ENCODE data around the gene TNFSF13B. TPM values are rescaled to one million over a fixed set of nuclear protein-coding genes. Genes with fewer than 3 reads are reported as not detected.
"Not testable (repeated sequence)": the region's sequence is repeated elsewhere in the genome, so short reads cannot be mapped to it uniquely, and the experiment has no call there.

TNFSF13B gene
- total RNA-seq, 1 donor: 2.6 TPM

GRCh38 chr13:108304170-108305016, 34.9 kb downstream of the TNFSF13B start:
- DNase-seq (ENCODE audit: low read depth): no peak
- H3K4me3 ChIP-seq (ENCODE audit: low read depth, low read length): no peak overlapping the region
- TF ChIP-seq CTCF (IDR thresholded peaks at IDR 0.05; ENCODE audit: insufficient read depth, low read depth, low read length): no peak

- DNase-seq (ENCODE audit: low read depth): no peak
- no peak for TF ChIP-seq CTCF (IDR thresholded peaks at IDR 0.05; ENCODE audit: insufficient read depth, low read depth, low read length)
- H3K4me3 ChIP-seq (ENCODE audit: low read depth, low read length): no peak overlapping the region
Observed at GRCh38 chr13:108305655-108306054, 36.1 kb downstream of the TNFSF13B start.

GRCh38 chr13:108306860-108307259, 37.3 kb downstream of the TNFSF13B start:
- H3K4me3 ChIP-seq (ENCODE audit: low read depth, low read length): no peak overlapping the region
- DNase-seq (ENCODE audit: low read depth): no peak
- TF ChIP-seq CTCF (IDR thresholded peaks at IDR 0.05; ENCODE audit: insufficient read depth, low read depth, low read length): no peak

GRCh38 chr13:108311596-108311995, 42.1 kb downstream of the TNFSF13B start:
- not testable (repeated sequence) for DNase-seq (ENCODE audit: low read depth); H3K4me3 ChIP-seq (ENCODE audit: low read depth, low read length)

GRCh38 chr13:108313382-108313781, 43.9 kb downstream of the TNFSF13B start:
- H3K4me3 ChIP-seq (ENCODE audit: low read depth, low read length): no peak overlapping the region
- TF ChIP-seq CTCF (IDR thresholded peaks at IDR 0.05; ENCODE audit: insufficient read depth, low read depth, low read length): no peak
- no peak for DNase-seq (ENCODE audit: low read depth)

GRCh38 chr13:108315273-108315672, 45.8 kb downstream of the TNFSF13B start:
- no peak for DNase-seq (ENCODE audit: low read depth)
- H3K4me3 ChIP-seq (ENCODE audit: low read depth, low read length): no peak overlapping the region
- no peak for TF ChIP-seq CTCF (IDR thresholded peaks at IDR 0.05; ENCODE audit: insufficient read depth, low read depth, low read length)

GRCh38 chr13:108315991-108316390, 46.5 kb downstream of the TNFSF13B start:
- DNase-seq (ENCODE audit: low read depth): no peak
- TF ChIP-seq CTCF (IDR thresholded peaks at IDR 0.05; ENCODE audit: insufficient read depth, low read depth, low read length): no peak
- no peak overlapping the region for H3K4me3 ChIP-seq (ENCODE audit: low read depth, low read length)

All from fibroblast of villous mesenchyme (primary cell).